GM23338 (cell line): ENCODE results near the gene OPTN. TPM values are rescaled to one million over a fixed set of nuclear protein-coding genes. Genes with fewer than 3 reads are reported as not detected.
"Not testable (repeated sequence)": the region's sequence is repeated elsewhere in the genome, so short reads cannot be mapped to it uniquely, and the experiment has no call there.

Experiments used
- ATAC-seq: fragments of 200-7000 bp; cut with Tn5 transposase; 3 replicates; pipeline ENCODE4 v1.9.1; 2020
- DNase-seq: peaks from one replicate; pipeline ENCODE4 v3.0.0-alpha.2; 2015; ENCODE audit warnings: low spot score
- H2AFZ ChIP-seq: fragments of 200-600 bp; sonication (generic); 2 replicates; pipeline ENCODE4 v1.8.0; 2016; ENCODE audit warnings: antibody characterized with exemption, mild to moderate bottlenecking, moderate library complexity
- H3F3A ChIP-seq: fragments of 200-600 bp; sonication (generic); replicated peaks from 2 replicates; pipeline ENCODE4 v1.8.0; 2017; ENCODE audit warnings: antibody characterized with exemption, mixed run types, low read depth
- H3K27ac ChIP-seq: fragments of 200-600 bp; sonication (generic); 2 replicates; pipeline ENCODE4 v1.6.1; 2016; ENCODE audit warnings: low read depth
- H3K27me3 ChIP-seq: fragments of 200-600 bp; sonication (generic); 2 replicates; pipeline ENCODE4 v1.8.0; 2016; ENCODE audit warnings: mild to moderate bottlenecking, mixed run types, moderate library complexity; ENCODE audit not compliant: insufficient read depth
- H3K36me3 ChIP-seq: fragments of 200-600 bp; sonication (generic); 2 replicates; pipeline ENCODE4 v1.8.0; 2016; ENCODE audit warnings: mild to moderate bottlenecking; ENCODE audit not compliant: insufficient read depth
- H3K4me1 ChIP-seq: fragments of 200-600 bp; sonication (generic); 2 replicates; pipeline ENCODE4 v1.8.0; 2016; ENCODE audit warnings: mild to moderate bottlenecking, moderate library complexity; ENCODE audit not compliant: insufficient read depth
- H3K4me2 ChIP-seq: fragments of 200-600 bp; sonication (generic); 2 replicates; pipeline ENCODE4 v1.7.1; 2017; ENCODE audit warnings: mixed run types
- H3K4me3 ChIP-seq: fragments of 200-600 bp; sonication (generic); 2 replicates; pipeline ENCODE4 v1.6.1; 2016; ENCODE audit warnings: mixed run types
- H3K79me2 ChIP-seq: fragments of 200-600 bp; sonication (generic); replicated peaks from 2 replicates; pipeline ENCODE4 v1.8.0; 2017; ENCODE audit warnings: mild to moderate bottlenecking; ENCODE audit not compliant: insufficient read depth
- H3K9me2 ChIP-seq: fragments of 200-600 bp; sonication (generic); 2 replicates; pipeline ENCODE4 v1.8.0; 2017; ENCODE audit not compliant: insufficient read depth
- H4K20me1 ChIP-seq: fragments of 200-600 bp; sonication (generic); replicated peaks from 2 replicates; pipeline ENCODE4 v1.8.0; 2017; ENCODE audit warnings: mild to moderate bottlenecking; ENCODE audit not compliant: insufficient read depth
- H3K27ac Mint-ChIP-seq: 2 replicates; pipeline ENCODE4 v1.8.0; 2020; ENCODE audit warnings: inconsistent platforms, mild to moderate bottlenecking, moderate library complexity, mixed read lengths
- H3K27me3 Mint-ChIP-seq: 3 replicates; pipeline ENCODE4 v1.8.0; 2022; ENCODE audit warnings: low read depth, mild to moderate bottlenecking, moderate library complexity, mixed read lengths, inconsistent platforms; ENCODE audit not compliant: insufficient read depth, poor library complexity
- H3K36me3 Mint-ChIP-seq: 3 replicates; pipeline ENCODE4 v1.8.0; 2021; ENCODE audit warnings: low read depth, mild to moderate bottlenecking, inconsistent platforms, moderate library complexity, mixed read lengths
- H3K4me1 Mint-ChIP-seq: 3 replicates; pipeline ENCODE4 v1.8.0; 2020; ENCODE audit warnings: mild to moderate bottlenecking, inconsistent platforms, mixed read lengths
- H3K4me3 Mint-ChIP-seq: 3 replicates; pipeline ENCODE4 v1.8.0; 2021; ENCODE audit warnings: moderate library complexity, mild to moderate bottlenecking, inconsistent platforms, mixed read lengths
- H3K9me3 Mint-ChIP-seq: 3 replicates; pipeline ENCODE4 v1.8.0; 2020; ENCODE audit warnings: moderate library complexity, mild to moderate bottlenecking, inconsistent platforms, mixed read lengths
- CREB1 ChIP-seq: fragments of 250-450 bp; sonication (Bioruptor Pico); IDR thresholded peaks from 2 replicates; pipeline ENCODE4 v1.5.0; 2020; ENCODE audit warnings: low read depth, mild to moderate bottlenecking, moderate library complexity
- EZH2phosphoT487 ChIP-seq: fragments of 200-600 bp; sonication (generic); IDR thresholded peaks from one replicate; pipeline ENCODE4 v1.8.1; 2018; ENCODE audit warnings: antibody characterized with exemption; ENCODE audit not compliant: unreplicated experiment
- NANOG ChIP-seq: IDR thresholded peaks from 2 replicates; pipeline ENCODE4 v1.6.1; 2016; ENCODE audit warnings: antibody characterized with exemption, borderline replicate concordance
- ZNF114 ChIP-seq: fragments of 250-450 bp; sonication (Bioruptor Pico); IDR thresholded peaks from 2 replicates; pipeline ENCODE4 v1.5.0; 2020; ENCODE audit warnings: mild to moderate bottlenecking, moderate library complexity
- ZNF331 ChIP-seq: fragments of 250-450 bp; sonication (Bioruptor Pico); IDR thresholded peaks from 2 replicates; pipeline ENCODE4 v1.5.0; 2020; ENCODE audit warnings: low read depth, mild to moderate bottlenecking, moderate library complexity
- polyA plus RNA-seq: library from polyadenylated mRNA; unstranded; fragments of >200 nt; fragmentation: Nextera tagmentation; extraction: Ambion mirVana; gene quantifications from 2 replicates; pipeline ENCODE4 v1.2.1, GENCODE V29; 2016
- total RNA-seq: library from RNA; depleted of rRNA; stranded (reverse); fragments of >200 nt; shearing (Covaris generic); gene quantifications from 2 replicates; pipeline ENCODE4 v1.2.3, GENCODE V29; 2014
- TF ChIP-seq, protein P1 (sequence below): fragments of 250-450 bp; sonication (Bioruptor Pico); IDR thresholded peaks from 2 replicates; pipeline ENCODE4 v1.5.0; 2020; ENCODE audit warnings: mild to moderate bottlenecking, moderate library complexity
- TF ChIP-seq, protein P2 (sequence below): IDR thresholded peaks from one replicate; pipeline ENCODE4 v1.6.1; 2018; ENCODE audit warnings: antibody characterized with exemption; ENCODE audit not compliant: unreplicated experiment

The OPTN gene
- total and polyA plus RNA-seq, 2 experiments from 2014 or later, result 6.0 to 13.0 TPM

DNA sequence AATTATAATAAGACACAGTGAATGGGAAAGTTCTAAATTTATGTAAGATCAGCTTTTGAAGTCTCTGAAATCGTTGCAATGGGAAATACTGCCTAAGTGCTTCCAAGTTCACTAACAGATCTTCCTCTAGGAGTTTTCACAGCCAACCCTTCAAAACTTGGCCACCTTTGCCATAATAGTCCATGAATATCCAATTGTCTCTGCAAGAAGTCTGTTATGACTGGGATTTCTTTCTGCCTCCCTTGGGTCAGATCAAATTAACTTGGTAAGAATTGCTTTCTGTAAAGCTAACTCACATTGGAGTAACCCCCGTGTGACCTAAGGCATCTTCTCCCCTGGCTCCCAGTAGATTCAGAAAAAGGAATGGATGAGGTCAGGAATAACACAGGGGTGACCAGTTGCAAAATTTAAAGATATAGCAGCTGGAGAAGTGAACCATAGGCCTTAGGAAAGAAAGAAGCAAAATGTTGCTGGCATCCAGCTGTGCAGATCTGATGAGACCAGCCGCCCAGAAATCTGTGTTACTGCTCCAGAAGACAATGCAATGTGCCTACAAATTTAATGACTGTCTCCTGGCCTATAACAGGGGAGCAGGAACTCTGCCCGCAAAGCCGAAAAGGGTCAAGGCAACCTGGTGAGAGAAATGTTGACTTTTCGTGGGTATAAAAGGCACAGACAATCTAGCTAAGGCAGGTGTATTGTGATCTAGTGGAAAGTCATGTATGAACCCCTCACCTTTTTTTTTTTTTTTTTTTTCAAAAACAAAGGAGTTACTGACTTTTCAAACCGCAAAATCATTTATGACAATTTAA is 7.5 kb upstream of the OPTN start (continued):
- TF ChIP-seq, protein P1, sequence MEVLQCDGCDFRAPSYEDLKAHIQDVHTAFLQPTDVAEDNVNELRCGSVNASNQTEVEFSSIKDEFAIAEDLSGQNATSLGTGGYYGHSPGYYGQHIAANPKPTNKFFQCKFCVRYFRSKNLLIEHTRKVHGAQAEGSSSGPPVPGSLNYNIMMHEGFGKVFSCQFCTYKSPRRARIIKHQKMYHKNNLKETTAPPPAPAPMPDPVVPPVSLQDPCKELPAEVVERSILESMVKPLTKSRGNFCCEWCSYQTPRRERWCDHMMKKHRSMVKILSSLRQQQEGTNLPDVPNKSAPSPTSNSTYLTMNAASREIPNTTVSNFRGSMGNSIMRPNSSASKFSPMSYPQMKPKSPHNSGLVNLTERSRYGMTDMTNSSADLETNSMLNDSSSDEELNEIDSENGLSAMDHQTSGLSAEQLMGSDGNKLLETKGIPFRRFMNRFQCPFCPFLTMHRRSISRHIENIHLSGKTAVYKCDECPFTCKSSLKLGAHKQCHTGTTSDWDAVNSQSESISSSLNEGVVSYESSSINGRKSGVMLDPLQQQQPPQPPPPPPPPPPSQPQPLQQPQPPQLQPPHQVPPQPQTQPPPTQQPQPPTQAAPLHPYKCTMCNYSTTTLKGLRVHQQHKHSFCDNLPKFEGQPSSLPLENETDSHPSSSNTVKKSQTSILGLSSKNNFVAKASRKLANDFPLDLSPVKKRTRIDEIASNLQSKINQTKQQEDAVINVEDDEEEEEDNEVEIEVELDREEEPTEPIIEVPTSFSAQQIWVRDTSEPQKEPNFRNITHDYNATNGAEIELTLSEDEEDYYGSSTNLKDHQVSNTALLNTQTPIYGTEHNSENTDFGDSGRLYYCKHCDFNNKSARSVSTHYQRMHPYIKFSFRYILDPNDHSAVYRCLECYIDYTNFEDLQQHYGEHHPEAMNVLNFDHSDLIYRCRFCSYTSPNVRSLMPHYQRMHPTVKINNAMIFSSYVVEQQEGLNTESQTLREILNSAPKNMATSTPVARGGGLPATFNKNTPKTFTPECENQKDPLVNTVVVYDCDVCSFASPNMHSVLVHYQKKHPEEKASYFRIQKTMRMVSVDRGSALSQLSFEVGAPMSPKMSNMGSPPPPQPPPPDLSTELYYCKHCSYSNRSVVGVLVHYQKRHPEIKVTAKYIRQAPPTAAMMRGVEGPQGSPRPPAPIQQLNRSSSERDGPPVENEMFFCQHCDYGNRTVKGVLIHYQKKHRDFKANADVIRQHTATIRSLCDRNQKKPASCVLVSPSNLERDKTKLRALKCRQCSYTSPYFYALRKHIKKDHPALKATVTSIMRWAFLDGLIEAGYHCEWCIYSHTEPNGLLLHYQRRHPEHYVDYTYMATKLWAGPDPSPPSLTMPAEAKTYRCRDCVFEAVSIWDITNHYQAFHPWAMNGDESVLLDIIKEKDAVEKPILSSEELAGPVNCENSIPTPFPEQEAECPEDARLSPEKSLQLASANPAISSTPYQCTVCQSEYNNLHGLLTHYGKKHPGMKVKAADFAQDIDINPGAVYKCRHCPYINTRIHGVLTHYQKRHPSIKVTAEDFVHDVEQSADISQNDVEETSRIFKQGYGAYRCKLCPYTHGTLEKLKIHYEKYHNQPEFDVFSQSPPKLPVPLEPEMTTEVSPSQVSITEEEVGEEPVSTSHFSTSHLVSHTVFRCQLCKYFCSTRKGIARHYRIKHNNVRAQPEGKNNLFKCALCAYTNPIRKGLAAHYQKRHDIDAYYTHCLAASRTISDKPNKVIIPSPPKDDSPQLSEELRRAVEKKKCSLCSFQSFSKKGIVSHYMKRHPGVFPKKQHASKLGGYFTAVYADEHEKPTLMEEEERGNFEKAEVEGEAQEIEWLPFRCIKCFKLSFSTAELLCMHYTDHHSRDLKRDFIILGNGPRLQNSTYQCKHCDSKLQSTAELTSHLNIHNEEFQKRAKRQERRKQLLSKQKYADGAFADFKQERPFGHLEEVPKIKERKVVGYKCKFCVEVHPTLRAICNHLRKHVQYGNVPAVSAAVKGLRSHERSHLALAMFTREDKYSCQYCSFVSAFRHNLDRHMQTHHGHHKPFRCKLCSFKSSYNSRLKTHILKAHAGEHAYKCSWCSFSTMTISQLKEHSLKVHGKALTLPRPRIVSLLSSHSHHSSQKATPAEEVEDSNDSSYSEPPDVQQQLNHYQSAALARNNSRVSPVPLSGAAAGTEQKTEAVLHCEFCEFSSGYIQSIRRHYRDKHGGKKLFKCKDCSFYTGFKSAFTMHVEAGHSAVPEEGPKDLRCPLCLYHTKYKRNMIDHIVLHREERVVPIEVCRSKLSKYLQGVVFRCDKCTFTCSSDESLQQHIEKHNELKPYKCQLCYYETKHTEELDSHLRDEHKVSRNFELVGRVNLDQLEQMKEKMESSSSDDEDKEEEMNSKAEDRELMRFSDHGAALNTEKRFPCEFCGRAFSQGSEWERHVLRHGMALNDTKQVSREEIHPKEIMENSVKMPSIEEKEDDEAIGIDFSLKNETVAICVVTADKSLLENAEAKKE (CRISPR knock-in tag), result no peak
- TF ChIP-seq NANOG, result no peak
- TF ChIP-seq ZNF114 (CRISPR knock-in tag), result no peak
- no peak for TF ChIP-seq EZH2phosphoT487
- TF ChIP-seq, protein P2, sequence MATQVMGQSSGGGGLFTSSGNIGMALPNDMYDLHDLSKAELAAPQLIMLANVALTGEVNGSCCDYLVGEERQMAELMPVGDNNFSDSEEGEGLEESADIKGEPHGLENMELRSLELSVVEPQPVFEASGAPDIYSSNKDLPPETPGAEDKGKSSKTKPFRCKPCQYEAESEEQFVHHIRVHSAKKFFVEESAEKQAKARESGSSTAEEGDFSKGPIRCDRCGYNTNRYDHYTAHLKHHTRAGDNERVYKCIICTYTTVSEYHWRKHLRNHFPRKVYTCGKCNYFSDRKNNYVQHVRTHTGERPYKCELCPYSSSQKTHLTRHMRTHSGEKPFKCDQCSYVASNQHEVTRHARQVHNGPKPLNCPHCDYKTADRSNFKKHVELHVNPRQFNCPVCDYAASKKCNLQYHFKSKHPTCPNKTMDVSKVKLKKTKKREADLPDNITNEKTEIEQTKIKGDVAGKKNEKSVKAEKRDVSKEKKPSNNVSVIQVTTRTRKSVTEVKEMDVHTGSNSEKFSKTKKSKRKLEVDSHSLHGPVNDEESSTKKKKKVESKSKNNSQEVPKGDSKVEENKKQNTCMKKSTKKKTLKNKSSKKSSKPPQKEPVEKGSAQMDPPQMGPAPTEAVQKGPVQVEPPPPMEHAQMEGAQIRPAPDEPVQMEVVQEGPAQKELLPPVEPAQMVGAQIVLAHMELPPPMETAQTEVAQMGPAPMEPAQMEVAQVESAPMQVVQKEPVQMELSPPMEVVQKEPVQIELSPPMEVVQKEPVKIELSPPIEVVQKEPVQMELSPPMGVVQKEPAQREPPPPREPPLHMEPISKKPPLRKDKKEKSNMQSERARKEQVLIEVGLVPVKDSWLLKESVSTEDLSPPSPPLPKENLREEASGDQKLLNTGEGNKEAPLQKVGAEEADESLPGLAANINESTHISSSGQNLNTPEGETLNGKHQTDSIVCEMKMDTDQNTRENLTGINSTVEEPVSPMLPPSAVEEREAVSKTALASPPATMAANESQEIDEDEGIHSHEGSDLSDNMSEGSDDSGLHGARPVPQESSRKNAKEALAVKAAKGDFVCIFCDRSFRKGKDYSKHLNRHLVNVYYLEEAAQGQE, result no peak
- no peak for TF ChIP-seq ZNF331 (CRISPR knock-in tag)
- no peak for TF ChIP-seq CREB1 (CRISPR knock-in tag)

DNA sequence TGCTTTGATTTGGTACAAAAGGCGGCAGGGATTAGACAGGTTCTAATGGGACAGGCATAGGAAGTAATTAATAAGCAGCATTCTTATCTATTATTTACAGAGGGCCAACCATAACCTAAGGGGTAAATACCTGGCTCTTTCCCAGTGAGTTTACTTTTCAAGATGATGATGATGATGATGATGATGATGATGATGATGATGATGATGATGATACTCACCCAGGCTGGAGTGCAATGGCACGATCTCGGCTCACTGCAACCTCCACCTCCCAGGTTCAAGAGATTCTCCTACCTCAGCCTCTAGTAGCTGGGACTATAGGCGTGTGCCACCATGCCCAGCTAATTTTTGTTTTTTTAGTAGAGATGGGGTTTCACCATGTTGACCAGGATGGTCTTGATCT is 5.9 kb upstream of the OPTN start:
- not testable (repeated sequence) for H3K4me1 ChIP-seq, H2AFZ ChIP-seq, ATAC-seq

More for the DNA sequence above, 5.9 kb upstream of the OPTN start:
- not testable (repeated sequence) for H3K36me3 Mint-ChIP-seq, H3K4me3 ChIP-seq, H3K9me2 ChIP-seq, H3K36me3 ChIP-seq, DNase-seq, H4K20me1 ChIP-seq, H3K4me2 ChIP-seq, H3K27ac ChIP-seq, H3K4me1 Mint-ChIP-seq, H3K4me3 Mint-ChIP-seq, H3K79me2 ChIP-seq, H3K27me3 ChIP-seq, H3F3A ChIP-seq, H3K27ac Mint-ChIP-seq
- Mint-ChIP-seq H3K27me3 (peaks cover 11% of the 10 kb centered on the region), H3K9me3 (peaks cover 17% of the 10 kb centered on the region)
